Heart left ventricle (tissue), 13 donors: ENCODE measurements around the gene DCTN4.

Experiments used
- CTCF ChIP-seq, 12 donors: fragments of 200-600 bp; sonication (generic) in 4 of 12; IDR thresholded peaks; one replicate each; pipeline versions ENCODE4 v1.5.0 to v1.8.0; 2018 to 2022; ENCODE audit warnings: antibody characterized with exemption in 12 of 12, mild to moderate bottlenecking in 5 of 12
- POLR2A ChIP-seq, 2 donors: fragments of 450-650 bp; IDR thresholded peaks; one replicate each; pipeline ENCODE4 v1.6.1; 2017; ENCODE audit warnings: antibody characterized with exemption in 2 of 2, mild to moderate bottlenecking in 2 of 2, moderate library complexity in 2 of 2
- donor health status: ischemic (EF 13 %, LVEDD 7.1; RV severe dilation, severe dysfunction).
- donor health status: DM: no; HTN: yes; CAD: no.
- donor health status: DM: no; HTN: no; CAD: no.
- donor health status: ischemic (EF 25% LVEDD 6.9; RV normal size, moderate dysfunction).
- donor health status: ischemic (EF 25% LVEDD 5.7; RV mildly dilated, moderate dysfunction).
- donor health status: ischemic (EF 35%, LVEDD 5.7; RV mildly dilated, moderate dysfunction).
- donor health status: nonischemic (EF 11% LVEDD 7.7; RV severe dilation, severe dysfunction).
- donor health status: DM: yes; HTN: yes; CAD: no.
- donor health status: PGD.
- donor health status: ischemic (EF 29% LVEDD 5.4; RV normal size, mild dysfunction).
- donor health status: nonischemic (EF 23%, LVEDD 6.1; RV moderate dilation, normal function).

GRCh38 chr5:150794927-150795326 is 36.1 kb upstream of the DCTN4 start:
- no peak for TF ChIP-seq CTCF (IDR thresholded peaks at IDR 0.05)
- TF ChIP-seq POLR2A (IDR thresholded peaks at IDR 0.05) = no peak
